ENCODE data around the gene DAPL1. TPM values are rescaled to one million over a fixed set of nuclear protein-coding genes. Genes with fewer than 3 reads are reported as not detected.

DAPL1 gene
- total RNA-seq, 2 donors from 2014 or later, result not detected

DNA sequence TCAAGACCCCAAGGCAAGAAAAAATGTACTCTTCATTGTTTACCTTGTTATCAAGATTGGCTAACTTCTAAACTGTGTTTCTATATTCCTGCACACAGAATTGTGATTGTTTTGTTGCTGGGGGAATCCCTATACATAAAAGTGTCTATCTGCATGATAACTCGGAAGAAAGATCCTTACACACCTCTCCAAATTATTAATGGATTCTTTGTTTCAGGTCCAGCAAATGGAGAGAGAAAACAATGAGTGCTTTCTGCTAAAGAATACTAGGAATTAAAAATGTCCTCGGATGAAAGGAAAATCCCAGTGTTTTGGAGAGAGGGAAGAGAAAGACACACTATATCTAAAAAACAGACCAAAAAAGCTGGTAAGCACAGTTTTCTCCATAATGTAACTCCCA is 6.2 kb upstream of the DAPL1 start:
- peaks cover 11% of the 10 kb centered on the region for H3K9me3 Mint-ChIP-seq
- no peak overlapping the region for H3K27ac Mint-ChIP-seq
- DNase-seq, result no peak
- H3K9me3 ChIP-seq (ENCODE audit: control insufficient read depth, low read length), result no peaks in the 10 kb centered on the region
- H3K9ac ChIP-seq (ENCODE audit: extremely low read depth, low read length, poor library complexity, severe bottlenecking), result no peak overlapping the region
- H3K27me3 Mint-ChIP-seq (ENCODE audit: insufficient read depth), result peaks cover 10% of the 10 kb centered on the region
- no peaks in the 10 kb centered on the region for H3K4me1 Mint-ChIP-seq
- no peak overlapping the region for H3K4me3 ChIP-seq (ENCODE audit: low read length)
- 76% methylated on average over 2 of the region's 2 CpGs; no CpG with 5 or more reads in 1 of the 2 experiments for WGBS, 2 experiments (ENCODE audit: insufficient coverage in 1 of 2, insufficient read length in 1 of 2)
- H3K27me3 ChIP-seq (ENCODE audit: control insufficient read depth, insufficient read depth, low read length, poor library complexity, severe bottlenecking), result peaks cover under 1% of the 10 kb centered on the region
- TF ChIP-seq, protein P1, sequence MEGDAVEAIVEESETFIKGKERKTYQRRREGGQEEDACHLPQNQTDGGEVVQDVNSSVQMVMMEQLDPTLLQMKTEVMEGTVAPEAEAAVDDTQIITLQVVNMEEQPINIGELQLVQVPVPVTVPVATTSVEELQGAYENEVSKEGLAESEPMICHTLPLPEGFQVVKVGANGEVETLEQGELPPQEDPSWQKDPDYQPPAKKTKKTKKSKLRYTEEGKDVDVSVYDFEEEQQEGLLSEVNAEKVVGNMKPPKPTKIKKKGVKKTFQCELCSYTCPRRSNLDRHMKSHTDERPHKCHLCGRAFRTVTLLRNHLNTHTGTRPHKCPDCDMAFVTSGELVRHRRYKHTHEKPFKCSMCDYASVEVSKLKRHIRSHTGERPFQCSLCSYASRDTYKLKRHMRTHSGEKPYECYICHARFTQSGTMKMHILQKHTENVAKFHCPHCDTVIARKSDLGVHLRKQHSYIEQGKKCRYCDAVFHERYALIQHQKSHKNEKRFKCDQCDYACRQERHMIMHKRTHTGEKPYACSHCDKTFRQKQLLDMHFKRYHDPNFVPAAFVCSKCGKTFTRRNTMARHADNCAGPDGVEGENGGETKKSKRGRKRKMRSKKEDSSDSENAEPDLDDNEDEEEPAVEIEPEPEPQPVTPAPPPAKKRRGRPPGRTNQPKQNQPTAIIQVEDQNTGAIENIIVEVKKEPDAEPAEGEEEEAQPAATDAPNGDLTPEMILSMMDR (conservative IDR thresholded peaks at IDR 0.05), result no peak
- no peaks in the 10 kb centered on the region for H3K4me1 ChIP-seq (ENCODE audit: control insufficient read depth, insufficient read depth, low read length)
- H3K36me3 Mint-ChIP-seq (ENCODE audit: low read depth), result no peaks in the 10 kb centered on the region
- no peaks in the 10 kb centered on the region for H3K36me3 ChIP-seq (ENCODE audit: control insufficient read depth, insufficient read depth, low read length)
- no peak overlapping the region for H3K4me3 Mint-ChIP-seq
- H3K27ac ChIP-seq (ENCODE audit: low read depth, low read length), result no peak overlapping the region

DNA sequence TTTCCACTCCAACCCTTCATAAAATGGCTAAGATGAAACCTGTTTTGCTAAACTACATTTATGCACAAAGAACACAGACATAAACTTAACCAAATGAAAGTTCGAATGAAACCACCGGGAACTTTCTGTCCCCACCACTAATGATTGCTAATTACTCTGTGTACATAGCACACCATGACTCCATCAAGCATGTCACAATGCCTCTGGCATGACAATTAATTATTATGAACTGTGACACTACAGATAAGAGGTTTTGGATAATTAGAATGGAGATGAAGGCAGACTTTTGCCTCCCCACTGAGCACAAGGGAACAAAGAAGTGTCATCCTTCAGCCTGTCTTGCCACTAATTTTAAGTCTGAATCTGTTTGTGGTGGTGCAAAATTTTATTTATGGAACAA is 1.5 kb downstream of the DAPL1 start:
- no peak overlapping the region for H3K27ac Mint-ChIP-seq
- Histone ChIP-seq H3K9ac (ENCODE audit: extremely low read depth, low read length, poor library complexity, severe bottlenecking) (no peak overlapping the region), H3K9me3 (ENCODE audit: control insufficient read depth, low read length) (no peaks in the 10 kb centered on the region), H3K4me3 (ENCODE audit: low read length) (peak overlapping the region; percentile 17), H3K27me3 (ENCODE audit: control insufficient read depth, insufficient read depth, low read length, poor library complexity, severe bottlenecking) (peaks cover 18% of the 10 kb centered on the region), H3K27ac (ENCODE audit: low read depth, low read length) (no peak overlapping the region), H3K4me1 (ENCODE audit: control insufficient read depth, insufficient read depth, low read length) (peaks cover 24% of the 10 kb centered on the region), H3K36me3 (ENCODE audit: control insufficient read depth, insufficient read depth, low read length) (no peaks in the 10 kb centered on the region)
- H3K27me3 Mint-ChIP-seq (ENCODE audit: insufficient read depth), result peaks cover 20% of the 10 kb centered on the region
- H3K4me3 Mint-ChIP-seq, result no peak overlapping the region
- WGBS, 2 experiments (ENCODE audit: insufficient coverage in 1 of 2, insufficient read length in 1 of 2), result 53 to 55% methylated on average over 2 of the region's 2 CpGs
- TF ChIP-seq, protein P1 (conservative IDR thresholded peaks at IDR 0.05), result no peak
- peaks cover 41% of the 10 kb centered on the region for H3K4me1 Mint-ChIP-seq
- no peaks in the 10 kb centered on the region for H3K36me3 Mint-ChIP-seq (ENCODE audit: low read depth)
- H3K9me3 Mint-ChIP-seq, result no peaks in the 10 kb centered on the region
- no peak for DNase-seq

DNA sequence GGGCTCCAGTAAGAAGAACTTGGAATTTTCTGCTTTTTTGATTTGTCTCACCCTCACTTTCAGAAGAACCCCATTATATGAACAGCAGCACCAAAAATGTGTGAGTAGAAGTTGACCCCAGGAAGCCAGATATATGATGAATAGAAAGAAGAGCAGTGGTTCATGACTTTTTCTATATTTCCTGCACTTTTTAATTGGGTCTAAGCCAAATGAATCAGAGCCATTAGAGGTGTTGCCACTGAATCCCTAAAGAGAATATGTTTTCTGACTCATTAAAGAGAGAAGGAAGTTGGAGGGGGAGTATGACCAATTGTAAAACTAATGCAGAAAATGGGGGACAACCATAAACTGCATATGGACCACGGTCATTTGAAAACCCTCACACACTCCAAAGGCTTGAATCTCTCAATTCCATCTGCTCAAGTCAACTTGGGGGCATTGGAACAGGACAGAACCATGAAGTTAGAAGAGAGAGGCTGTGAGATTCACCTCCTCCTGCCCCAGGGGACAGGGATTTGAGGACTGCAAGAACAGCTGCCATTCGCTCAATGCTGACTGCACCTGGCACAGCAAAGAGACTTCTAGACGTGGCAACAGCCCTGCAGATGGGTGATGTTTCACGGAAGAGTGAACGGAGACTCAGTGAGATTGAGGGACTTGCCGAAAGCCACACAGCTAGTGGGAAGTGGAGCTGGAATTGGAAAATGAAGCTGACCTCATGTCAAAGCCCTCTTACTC is 3.0 kb downstream of the DAPL1 start:
- no peak for DNase-seq
- Histone ChIP-seq H3K36me3 (ENCODE audit: control insufficient read depth, insufficient read depth, low read length) (no peaks in the 10 kb centered on the region), H3K9ac (ENCODE audit: extremely low read depth, low read length, poor library complexity, severe bottlenecking) (no peak overlapping the region), H3K4me1 (ENCODE audit: control insufficient read depth, insufficient read depth, low read length) (peaks cover 24% of the 10 kb centered on the region), H3K9me3 (ENCODE audit: control insufficient read depth, low read length) (no peaks in the 10 kb centered on the region), H3K27ac (ENCODE audit: low read depth, low read length) (no peak overlapping the region), H3K27me3 (ENCODE audit: control insufficient read depth, insufficient read depth, low read length, poor library complexity, severe bottlenecking) (peaks cover 18% of the 10 kb centered on the region), H3K4me3 (ENCODE audit: low read length) (no peak overlapping the region)
- Mint-ChIP-seq H3K4me1 (peaks cover 41% of the 10 kb centered on the region), H3K27ac (no peak overlapping the region), H3K27me3 (ENCODE audit: insufficient read depth) (peaks cover 20% of the 10 kb centered on the region), H3K9me3 (no peaks in the 10 kb centered on the region), H3K36me3 (ENCODE audit: low read depth) (no peaks in the 10 kb centered on the region), H3K4me3 (no peak overlapping the region)
- TF ChIP-seq, protein P1 (conservative IDR thresholded peaks at IDR 0.05), result no peak
- 91 to 93% methylated on average over 6 of the region's 6 CpGs for WGBS, 2 experiments (ENCODE audit: insufficient coverage in 1 of 2, insufficient read length in 1 of 2)

All from endodermal cell (in vitro differentiated cells).